SK-N-SH (cell line): ENCODE data around the gene PSD. TPM values are rescaled to one million over a fixed set of nuclear protein-coding genes. Genes with fewer than 3 reads are reported as not detected.

Experiments used
- CTCF ChIA-PET: fragments of 300-600, 350-600 bp; formaldehyde crosslinking; extraction: SDS; loops from one replicate; lab custom pipeline; 2021; lab: Yijun Ruan, JAX
- POLR2A ChIA-PET: fragments of 350-600 bp; sonication (Branson Sonifier 250); formaldehyde crosslinking; extraction: SDS; loops from one replicate; lab custom pipeline; 2020; ENCODE audit warnings: antibody characterized with exemption, inconsistent platforms; lab: Yijun Ruan, JAX
- DNase-seq: peaks from one replicate; pipeline ENCODE4 v3.0.0; 2012
- H2AFZ ChIP-seq: fragments of 200-600 bp; sonication (generic); 2 replicates; pipeline ENCODE4 v1.8.1; 2016; ENCODE audit warnings: antibody characterized with exemption, mild to moderate bottlenecking, low read depth
- H3F3A ChIP-seq: fragments of 200-600 bp; sonication (generic); replicated peaks from 2 replicates; pipeline ENCODE3; 2016; ENCODE audit warnings: antibody characterized with exemption, mild to moderate bottlenecking; ENCODE audit not compliant: insufficient read depth
- H3K27ac ChIP-seq, 2 experiments: fragments of 200-500 bp in 1 of 2; fragments of 200-600 bp in 1 of 2; sonication (Bioruptor generic) in 1 of 2; sonication (generic), shearing (Covaris generic) in 1 of 2; 2 replicates each; pipeline versions ENCODE4 v1.5.1 to v1.6.1; 2014 to 2016; ENCODE audit warnings: low read depth in 2 of 2, inconsistent platforms in 1 of 2, low read length in 1 of 2, mild to moderate bottlenecking in 1 of 2, mixed read lengths in 1 of 2
- H3K27me3 ChIP-seq: fragments of 200-600 bp; sonication (generic), shearing (Covaris generic); 2 replicates; pipeline ENCODE4 v1.6.1; 2016; ENCODE audit warnings: mixed run types; ENCODE audit not compliant: insufficient read depth
- H3K36me3 ChIP-seq, 2 experiments: fragments of 200-500 bp in 1 of 2; fragments of 200-600 bp in 1 of 2; sonication (Bioruptor generic) in 1 of 2; sonication (generic) in 1 of 2; replicated peaks in 1 of 2; 2 replicates each; pipeline versions ENCODE3 to v1.5.1; 2014 to 2016; ENCODE audit warnings: low read length in 1 of 2, mild to moderate bottlenecking in 1 of 2; ENCODE audit not compliant: insufficient read depth in 2 of 2, control insufficient read depth in 1 of 2
- H3K4me1 ChIP-seq, 2 experiments: fragments of 200-500 bp in 1 of 2; fragments of 200-600 bp in 1 of 2; sonication (Bioruptor generic) in 1 of 2; sonication (generic), shearing (Covaris generic) in 1 of 2; 2 replicates each; pipeline versions ENCODE4 v1.5.1 to v1.6.1; 2014 to 2016; ENCODE audit warnings: low read depth in 1 of 2, low read length in 1 of 2, mixed run types in 1 of 2; ENCODE audit not compliant: insufficient read depth in 2 of 2, control insufficient read depth in 1 of 2
- H3K4me2 ChIP-seq: fragments of 200-600 bp; sonication (generic), shearing (Covaris generic); 2 replicates; pipeline ENCODE4 v1.6.1; 2017; ENCODE audit warnings: mixed run types
- H3K4me3 ChIP-seq, 2 experiments: fragments of 200-500 bp in 1 of 2; fragments of 200-600 bp in 1 of 2; sonication (Bioruptor generic) in 1 of 2; sonication (generic), shearing (Covaris generic) in 1 of 2; 2 replicates each; pipeline versions ENCODE4 v1.5.1 to v1.8.1; 2014 to 2016; ENCODE audit warnings: low read depth in 2 of 2, inconsistent platforms in 1 of 2, low read length in 1 of 2, mild to moderate bottlenecking in 1 of 2, mixed read lengths in 1 of 2, moderate library complexity in 1 of 2
- H3K79me2 ChIP-seq: fragments of 200-600 bp; sonication (generic); 2 replicates; pipeline ENCODE4 v1.8.1; 2017; ENCODE audit warnings: mild to moderate bottlenecking; ENCODE audit not compliant: insufficient read depth
- H3K9ac ChIP-seq: fragments of 200-600 bp; sonication (generic); 2 replicates; pipeline ENCODE4 v1.6.1; 2017; ENCODE audit warnings: mixed run types
- H3K9me2 ChIP-seq: fragments of 200-600 bp; sonication (generic); 2 replicates; pipeline ENCODE4 v1.6.1; 2017; ENCODE audit warnings: mixed run types
- H3K9me3 ChIP-seq: fragments of 200-600 bp; sonication (generic); 2 replicates; pipeline ENCODE4 v1.6.1; 2017; ENCODE audit warnings: mixed run types, mild to moderate bottlenecking, moderate library complexity
- H4K20me1 ChIP-seq: fragments of 200-600 bp; sonication (generic); 2 replicates; pipeline ENCODE4 v1.6.1; 2017; ENCODE audit warnings: mild to moderate bottlenecking, mixed run types; ENCODE audit not compliant: insufficient read depth
- ELF1 ChIP-seq: IDR thresholded peaks from 2 replicates; pipeline ENCODE4 v1.4.0; 2012
- EZH2phosphoT487 ChIP-seq: fragments of 200-600 bp; sonication (generic); IDR thresholded peaks from 2 replicates; pipeline ENCODE4 v1.6.1; 2017; ENCODE audit warnings: low read depth, mixed run types, mild to moderate bottlenecking, antibody characterized with exemption, moderate library complexity, borderline replicate concordance
- FOXM1 ChIP-seq: IDR thresholded peaks from 2 replicates; pipeline ENCODE4 v1.4.0; 2012; ENCODE audit warnings: low read depth, mild to moderate bottlenecking
- GABPA ChIP-seq: IDR thresholded peaks from 2 replicates; pipeline ENCODE4 v1.4.0; 2012; ENCODE audit warnings: low read depth, mild to moderate bottlenecking
- GATA2 ChIP-seq: sonication (generic); formaldehyde crosslinking; IDR thresholded peaks from 2 replicates; pipeline ENCODE4 v1.5.0; 2020; ENCODE audit warnings: mild to moderate bottlenecking, missing genetic modification reagents
- MAX ChIP-seq: IDR thresholded peaks from 2 replicates; pipeline ENCODE4 v1.4.0; 2012; ENCODE audit warnings: low read depth
- REST ChIP-seq: IDR thresholded peaks from 2 replicates; pipeline ENCODE4 v1.6.1; 2012; ENCODE audit warnings: mild to moderate bottlenecking, low read depth, low read length, moderate library complexity
- RXRA ChIP-seq: IDR thresholded peaks from 2 replicates; pipeline ENCODE4 v1.4.0; 2012; ENCODE audit warnings: low read depth, mild to moderate bottlenecking, borderline replicate concordance
- SIN3A ChIP-seq: IDR thresholded peaks from 2 replicates; pipeline ENCODE4 v1.6.1; 2012; ENCODE audit warnings: low read depth, mild to moderate bottlenecking, low read length, moderate library complexity, borderline replicate concordance
- TAF1 ChIP-seq: IDR thresholded peaks from 2 replicates; pipeline ENCODE4 v1.6.1; 2012; ENCODE audit warnings: low read depth, mild to moderate bottlenecking, low read length, moderate library complexity, borderline replicate concordance
- WGBS: methylation state at CpG from one replicate; pipeline ENCODE4 v1.1.6; 2017; ENCODE audit warnings: low lambda C conversion rate; 5-methylcytosine and 5-hydroxymethylcytosine counted together
- polyA plus RNA-seq, 3 experiments: library from polyadenylated mRNA; depleted of rRNA; stranded (reverse); fragments of >200 nt; gene quantifications; 2 replicates each; pipeline ENCODE4 v1.2.3, GENCODE V29; 2012
- TF ChIP-seq, protein P1 (sequence below): fragments of 150-350 bp; IDR thresholded peaks from 2 replicates; pipeline ENCODE4 v1.6.1; 2016; ENCODE audit warnings: mild to moderate bottlenecking, low read depth, low read length

The PSD gene
- polyA plus RNA-seq, 1 of the 3 experiments (the other 2 are of a cell fraction) = 0.97 TPM

GRCh38 chr10:102432162-102432950 is 13.8 kb upstream of the PSD start, which contains the start of gene CUEDC2 (continued):
- TF ChIP-seq TAF1 (peak; percentile 81), SIN3A (peak; percentile 82; the same call in 1 of the 2 replicates), EZH2phosphoT487 (no peak), GABPA (peak; percentile 57), FOXM1 (no peak), ELF1 (peak; percentile 73; the same call in 1 of the 2 replicates), GATA2 (CRISPR knock-in tag) (no peak), RXRA (no peak), MAX (peak; percentile 84)
- TF ChIP-seq, protein P1, sequence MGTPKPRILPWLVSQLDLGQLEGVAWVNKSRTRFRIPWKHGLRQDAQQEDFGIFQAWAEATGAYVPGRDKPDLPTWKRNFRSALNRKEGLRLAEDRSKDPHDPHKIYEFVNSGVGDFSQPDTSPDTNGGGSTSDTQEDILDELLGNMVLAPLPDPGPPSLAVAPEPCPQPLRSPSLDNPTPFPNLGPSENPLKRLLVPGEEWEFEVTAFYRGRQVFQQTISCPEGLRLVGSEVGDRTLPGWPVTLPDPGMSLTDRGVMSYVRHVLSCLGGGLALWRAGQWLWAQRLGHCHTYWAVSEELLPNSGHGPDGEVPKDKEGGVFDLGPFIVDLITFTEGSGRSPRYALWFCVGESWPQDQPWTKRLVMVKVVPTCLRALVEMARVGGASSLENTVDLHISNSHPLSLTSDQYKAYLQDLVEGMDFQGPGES = no peak

DNA sequence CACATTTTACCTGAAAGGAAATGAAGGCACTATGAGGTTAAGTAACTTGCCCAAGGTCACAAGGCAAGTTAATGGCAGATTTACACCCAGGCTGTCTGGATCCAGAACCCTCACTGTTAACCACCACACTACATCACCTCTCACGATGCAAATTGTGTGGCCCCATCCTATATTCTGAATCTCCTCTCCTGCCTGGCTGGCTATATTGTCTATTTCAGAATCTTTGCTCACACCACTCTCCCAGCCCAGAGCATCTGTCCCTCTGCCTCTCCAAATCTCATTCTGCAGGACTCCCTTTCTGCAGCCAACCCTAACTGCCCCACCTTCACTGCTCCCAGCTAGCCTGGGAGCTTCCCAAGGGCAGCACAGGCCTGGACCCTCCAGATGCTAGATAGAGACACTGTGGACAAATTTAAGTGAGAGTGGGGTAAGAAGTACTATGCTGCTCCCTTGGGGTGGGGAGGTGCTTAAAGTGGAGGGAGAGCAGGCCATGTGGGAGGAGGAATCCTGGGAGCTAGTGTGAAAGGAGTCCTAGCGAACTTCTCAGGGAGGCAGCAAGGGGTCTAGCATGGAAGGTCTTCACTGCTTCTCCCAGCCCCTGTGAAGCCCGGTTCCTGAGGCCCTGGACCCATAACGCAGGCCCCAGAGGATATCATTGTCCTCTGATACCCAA is 13.0 kb upstream of the PSD start:
- CTCF ChIA-PET = interaction anchor here (1.0 to 3.3 kb wide), 10 partner anchors 10 to 202 kb away, joined by 3 to 26 read pairs (median 6); partner anchors contain the start of genes C10orf95 and FBXL15
- H3K4me2 ChIP-seq = peak overlapping the region; percentile 98
- H4K20me1 ChIP-seq = no peaks in the 10 kb centered on the region
- POLR2A ChIA-PET = interaction anchor here (0.6 to 1.9 kb wide), 9 partner anchors 8 to 1534 kb away, joined by 3 to 41 read pairs (median 5); partner anchors contain the start of genes C10orf95, FBXL15 and NFKB2
- no peaks in the 10 kb centered on the region for H3K9me3 ChIP-seq
- H3K9me2 ChIP-seq = no peaks in the 10 kb centered on the region
- peaks cover 14% of the 10 kb centered on the region for H3K79me2 ChIP-seq
- peak; percentile 57 for DNase-seq
- H3K4me1 ChIP-seq = peaks cover 0 to 6% of the 10 kb centered on the region in 2 experiments; a peak in 1 of 4 replicates
- peak overlapping the region; percentile 94 for H3K9ac ChIP-seq
- H3K36me3 ChIP-seq = peaks cover 0 to 3% of the 10 kb centered on the region in 2 experiments
- H3K4me3 ChIP-seq = peak overlapping the region; percentile 82 to 93
- peak overlapping the region; percentile 55 to 80; a peak in 3 of 4 replicates for H3K27ac ChIP-seq
- TF ChIP-seq MAX = peak; percentile 59
- TF ChIP-seq REST = no peak
- peaks cover 5% of the 10 kb centered on the region for H3F3A ChIP-seq
- WGBS = 2% methylated on average over 2 of the region's 4 CpGs
- H2AFZ ChIP-seq = peak overlapping the region; percentile 88
- H3K27me3 ChIP-seq = no peaks in the 10 kb centered on the region
